GM23248 (cell line): ENCODE data around the gene PRRT4.

Source experiments
- EZH2 ChIP-seq: fragments of 200-600 bp; sonication (generic); IDR thresholded peaks from 2 replicates; pipeline ENCODE4 v1.6.1; 2018; ENCODE audit warnings: antibody characterized with exemption, mild to moderate bottlenecking; ENCODE audit not compliant: insufficient read depth, poor library complexity, severe bottlenecking
- EZH2phosphoT487 ChIP-seq: fragments of 200-600 bp; sonication (generic); IDR thresholded peaks from 2 replicates; pipeline ENCODE4 v1.6.1; 2018; ENCODE audit warnings: antibody characterized with exemption, moderate library complexity, mild to moderate bottlenecking, low read depth; ENCODE audit not compliant: insufficient read depth

- TF ChIP-seq EZH2 (no peak), EZH2phosphoT487 (no peak)
Observed at GRCh38 chr7:128304212-128304611, 57.3 kb downstream of the PRRT4 start.
